Subcutaneous adipose tissue (tissue), 4 donors: ENCODE results near the gene NCOA1. TPM values are rescaled to one million over a fixed set of nuclear protein-coding genes. Genes with fewer than 3 reads are reported as not detected.

ENCODE experiments used
- CTCF ChIP-seq: fragments of 450-650 bp; IDR thresholded peaks from one replicate; pipeline ENCODE4 v1.5.1; 2016; ENCODE audit warnings: low read depth, mild to moderate bottlenecking, control low read depth, antibody characterized with exemption, moderate library complexity
- total RNA-seq, 4 donors: library from RNA; depleted of rRNA; stranded (reverse); fragments of >200 nt; gene quantifications; one replicate each; pipeline ENCODE4 v1.1.0, GENCODE V29; 2016

The NCOA1 gene
- total RNA-seq, 4 donors from 2014 or later = 48.2 to 84.6 (median 53.1) TPM

GRCh38 chr2:24675338-24675737 lies 184.3 kb downstream of the NCOA1 start:
- no peak for TF ChIP-seq CTCF

GRCh38 chr2:24676493-24676892 lies 185.4 kb downstream of the NCOA1 start:
- no peak for TF ChIP-seq CTCF

GRCh38 chr2:24680196-24680595 lies 189.1 kb downstream of the NCOA1 start:
- no peak for TF ChIP-seq CTCF

DNA sequence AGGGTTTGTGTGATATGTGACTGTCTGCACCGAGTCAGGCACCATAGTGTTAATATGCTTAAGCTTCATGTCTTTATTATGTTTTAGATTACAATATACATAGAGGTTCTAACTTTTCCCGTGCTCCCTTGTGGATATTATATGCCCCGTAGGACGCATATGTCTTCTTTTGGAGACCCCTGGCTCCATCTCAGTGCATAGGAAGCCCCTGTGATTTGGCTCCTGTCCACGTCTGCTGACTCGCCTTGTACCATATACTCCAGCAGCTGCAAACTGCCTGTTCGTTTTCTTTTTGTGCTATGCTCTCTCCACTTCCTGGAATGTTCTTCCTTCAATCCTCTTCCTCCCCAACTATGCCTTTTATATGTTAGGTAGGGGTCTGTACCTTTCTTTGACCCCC lies 191.2 kb downstream of the NCOA1 start:
- no peak for TF ChIP-seq CTCF

DNA sequence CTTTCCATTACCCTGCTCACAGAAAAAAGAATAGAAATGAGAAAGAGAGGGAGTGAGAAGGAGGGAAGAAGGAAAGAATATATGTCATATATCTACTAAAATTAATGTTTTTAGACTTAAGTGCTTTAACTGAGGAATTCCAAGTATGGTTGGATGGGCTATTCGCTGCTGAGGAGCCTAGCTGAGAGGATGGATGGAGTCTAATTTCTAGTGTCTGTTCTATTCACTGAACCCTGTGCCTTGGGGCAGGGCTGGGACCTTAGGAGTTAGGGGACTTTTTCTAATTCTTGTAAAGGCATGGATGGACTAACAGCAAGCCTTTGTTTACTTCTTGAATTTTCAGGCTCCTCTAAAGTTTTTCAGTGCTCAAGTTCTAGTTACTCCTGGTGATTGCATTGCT lies 192.4 kb downstream of the NCOA1 start:
- TF ChIP-seq CTCF = no peak

- TF ChIP-seq CTCF = no peak
Observed at GRCh38 chr2:24690524-24690923, 199.5 kb downstream of the NCOA1 start.

GRCh38 chr2:24691806-24692205 lies 200.8 kb downstream of the NCOA1 start:
- TF ChIP-seq CTCF = no peak
